KMS-11 (cell line): ENCODE data around the gene SCFD1.
"Not testable (repeated sequence)": the region's sequence is repeated elsewhere in the genome, so short reads cannot be mapped to it uniquely, and the experiment has no call there.

Source experiments
- H2AFZ ChIP-seq: fragments of 200-600 bp; sonication (generic); 2 replicates; pipeline ENCODE4 v1.6.1; 2016; ENCODE audit warnings: antibody characterized with exemption, mixed run types, low read depth
- H3K27ac ChIP-seq: fragments of 200-600 bp; sonication (generic); 2 replicates; pipeline ENCODE4 v1.6.1; 2016; ENCODE audit warnings: mild to moderate bottlenecking, mixed run types
- H3K27me3 ChIP-seq: fragments of 200-600 bp; sonication (generic); 2 replicates; pipeline ENCODE4 v1.6.1; 2017; ENCODE audit warnings: mild to moderate bottlenecking, low read depth, mixed run types, moderate library complexity; ENCODE audit not compliant: insufficient read depth
- H3K36me3 ChIP-seq: fragments of 200-600 bp; sonication (generic); 2 replicates; pipeline ENCODE4 v1.6.1; 2017; ENCODE audit warnings: mild to moderate bottlenecking, mixed run types; ENCODE audit not compliant: insufficient read depth
- H3K4me1 ChIP-seq: fragments of 200-600 bp; sonication (generic); 2 replicates; pipeline ENCODE4 v1.6.1; 2016; ENCODE audit warnings: mild to moderate bottlenecking, low read depth, mixed run types; ENCODE audit not compliant: poor library complexity, severe bottlenecking
- H3K4me2 ChIP-seq: fragments of 200-600 bp; sonication (generic); 2 replicates; pipeline ENCODE4 v1.7.0; 2016; ENCODE audit warnings: mild to moderate bottlenecking, mixed run types
- H3K4me3 ChIP-seq: fragments of 200-600 bp; sonication (generic); IDR thresholded peaks from 2 replicates; pipeline ENCODE4 v1.6.1; 2017; ENCODE audit warnings: low read depth, low read length, mixed read lengths; ENCODE audit not compliant: insufficient read depth
- H3K79me2 ChIP-seq: fragments of 200-600 bp; sonication (generic); 2 replicates; pipeline ENCODE4 v1.6.1; 2016; ENCODE audit warnings: low read depth, mixed run types; ENCODE audit not compliant: insufficient read depth
- H3K9ac ChIP-seq: fragments of 200-600 bp; sonication (generic); 2 replicates; pipeline ENCODE4 v1.6.1; 2016; ENCODE audit warnings: mild to moderate bottlenecking, mixed run types
- H4K20me1 ChIP-seq: fragments of 200-600 bp; sonication (generic); 2 replicates; pipeline ENCODE4 v1.6.1; 2016; ENCODE audit warnings: mild to moderate bottlenecking, mixed run types; ENCODE audit not compliant: insufficient read depth
- TF ChIP-seq, protein P1 (sequence below): fragments of 200-600 bp; sonication (generic); conservative IDR thresholded peaks from 2 replicates; pipeline ENCODE4 v1.6.1; 2017; ENCODE audit warnings: low read depth, mild to moderate bottlenecking, antibody characterized with exemption, low read length, moderate library complexity, mixed read lengths

Gene SCFD1, protein sequence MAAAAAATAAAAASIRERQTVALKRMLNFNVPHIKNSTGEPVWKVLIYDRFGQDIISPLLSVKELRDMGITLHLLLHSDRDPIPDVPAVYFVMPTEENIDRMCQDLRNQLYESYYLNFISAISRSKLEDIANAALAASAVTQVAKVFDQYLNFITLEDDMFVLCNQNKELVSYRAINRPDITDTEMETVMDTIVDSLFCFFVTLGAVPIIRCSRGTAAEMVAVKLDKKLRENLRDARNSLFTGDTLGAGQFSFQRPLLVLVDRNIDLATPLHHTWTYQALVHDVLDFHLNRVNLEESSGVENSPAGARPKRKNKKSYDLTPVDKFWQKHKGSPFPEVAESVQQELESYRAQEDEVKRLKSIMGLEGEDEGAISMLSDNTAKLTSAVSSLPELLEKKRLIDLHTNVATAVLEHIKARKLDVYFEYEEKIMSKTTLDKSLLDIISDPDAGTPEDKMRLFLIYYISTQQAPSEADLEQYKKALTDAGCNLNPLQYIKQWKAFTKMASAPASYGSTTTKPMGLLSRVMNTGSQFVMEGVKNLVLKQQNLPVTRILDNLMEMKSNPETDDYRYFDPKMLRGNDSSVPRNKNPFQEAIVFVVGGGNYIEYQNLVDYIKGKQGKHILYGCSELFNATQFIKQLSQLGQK

DNA sequence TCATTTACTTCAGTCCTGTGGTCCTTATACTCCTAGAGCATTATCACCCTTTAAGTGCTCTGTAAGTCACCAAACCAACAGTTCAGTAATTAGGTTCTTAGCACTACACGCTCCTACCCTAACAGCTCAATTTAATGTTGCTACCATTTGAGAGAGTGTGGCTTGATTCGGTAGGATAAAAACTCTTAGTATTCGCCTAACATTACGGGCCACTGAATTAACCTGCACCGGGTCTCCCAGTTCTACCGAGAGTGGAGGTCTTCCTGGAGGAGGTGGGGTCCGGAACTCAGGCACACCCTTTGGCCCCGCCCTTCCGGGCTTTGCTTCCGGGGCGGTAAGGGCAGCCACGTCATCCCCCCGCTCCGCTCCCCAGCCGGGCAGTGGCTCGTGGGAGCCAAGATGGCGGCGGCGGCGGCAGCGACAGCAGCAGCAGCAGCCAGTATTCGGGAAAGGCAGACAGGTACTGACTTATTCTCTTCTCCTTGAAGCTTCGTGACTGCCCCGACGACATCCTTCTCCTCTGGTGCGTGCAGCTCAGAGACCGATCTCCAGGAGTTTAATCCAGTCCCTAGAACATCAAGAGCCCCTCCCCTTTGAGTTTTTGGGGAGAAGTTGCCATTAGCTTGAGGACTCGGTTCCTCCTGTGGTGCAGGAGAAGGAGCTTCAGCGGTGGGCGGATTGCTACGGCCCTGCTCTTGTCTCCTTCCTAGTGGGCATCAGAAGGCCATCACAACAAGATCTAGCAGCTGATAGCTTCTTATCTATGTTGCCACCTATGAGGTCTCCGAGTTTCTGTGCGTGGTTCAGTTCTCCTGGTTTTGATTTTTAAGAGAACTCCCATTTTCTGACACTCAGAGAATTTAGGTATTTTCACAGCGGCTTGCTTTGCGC, at the start of gene SCFD1:
SCFD1 (plus strand) TSS at position 380 of the 891 bp plus-strand sequence; CDS start at position 400, 20 bp downstream.
- H3K36me3 ChIP-seq = no peaks in the 10 kb centered on the region
- peak within 1 kb of the TSS; percentile 94 for H3K9ac ChIP-seq
- peaks cover 47% of the 10 kb centered on the region for H3K79me2 ChIP-seq
- no peaks in the 10 kb centered on the region for H3K27me3 ChIP-seq
- H4K20me1 ChIP-seq = 0 out of 2 replicates have a peak, but pooled peaks cover 6% of the 10 kb centered on the region
- H3K4me1 ChIP-seq = peaks cover 34% of the 10 kb centered on the region
- H3K27ac ChIP-seq = peak within 1 kb of the TSS; percentile 88
- H3K4me2 ChIP-seq = peak within 1 kb of the TSS; percentile 89
- TF ChIP-seq, protein P1, sequence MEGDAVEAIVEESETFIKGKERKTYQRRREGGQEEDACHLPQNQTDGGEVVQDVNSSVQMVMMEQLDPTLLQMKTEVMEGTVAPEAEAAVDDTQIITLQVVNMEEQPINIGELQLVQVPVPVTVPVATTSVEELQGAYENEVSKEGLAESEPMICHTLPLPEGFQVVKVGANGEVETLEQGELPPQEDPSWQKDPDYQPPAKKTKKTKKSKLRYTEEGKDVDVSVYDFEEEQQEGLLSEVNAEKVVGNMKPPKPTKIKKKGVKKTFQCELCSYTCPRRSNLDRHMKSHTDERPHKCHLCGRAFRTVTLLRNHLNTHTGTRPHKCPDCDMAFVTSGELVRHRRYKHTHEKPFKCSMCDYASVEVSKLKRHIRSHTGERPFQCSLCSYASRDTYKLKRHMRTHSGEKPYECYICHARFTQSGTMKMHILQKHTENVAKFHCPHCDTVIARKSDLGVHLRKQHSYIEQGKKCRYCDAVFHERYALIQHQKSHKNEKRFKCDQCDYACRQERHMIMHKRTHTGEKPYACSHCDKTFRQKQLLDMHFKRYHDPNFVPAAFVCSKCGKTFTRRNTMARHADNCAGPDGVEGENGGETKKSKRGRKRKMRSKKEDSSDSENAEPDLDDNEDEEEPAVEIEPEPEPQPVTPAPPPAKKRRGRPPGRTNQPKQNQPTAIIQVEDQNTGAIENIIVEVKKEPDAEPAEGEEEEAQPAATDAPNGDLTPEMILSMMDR = no peak
- H3K4me3 ChIP-seq = no peak within 1 kb of the TSS
- peak within 1 kb of the TSS; percentile 66 for H2AFZ ChIP-seq

DNA sequence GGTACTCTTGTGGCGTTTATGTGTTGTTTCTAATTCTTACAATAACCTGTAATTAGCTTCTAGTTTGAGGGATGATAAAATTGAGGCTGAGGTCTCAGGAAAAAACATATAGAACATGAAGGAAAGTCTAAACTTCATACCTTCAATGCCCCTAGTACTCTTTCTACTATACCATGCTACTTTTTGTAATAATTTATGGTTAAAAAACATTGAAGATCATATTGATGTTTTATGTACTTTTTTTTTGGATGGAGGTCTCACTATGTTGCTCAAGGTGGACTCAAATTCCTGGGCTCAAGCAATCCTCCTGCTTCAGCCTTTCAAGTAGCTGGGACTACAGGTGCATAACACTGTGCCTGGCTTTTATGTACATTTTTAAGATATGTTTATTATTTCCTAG, 49.3 kb upstream of the SCFD1 start:
- Histone ChIP-seq H3K9ac (no peak overlapping the region), H3K79me2 (peaks cover 84% of the 10 kb centered on the region), H3K27me3 (no peaks in the 10 kb centered on the region), H3K27ac (no peak overlapping the region), H2AFZ (no peak overlapping the region), H4K20me1 (no peaks in the 10 kb centered on the region), H3K4me1 (no peaks in the 10 kb centered on the region), H3K4me3 (no peak overlapping the region), H3K36me3 (no peaks in the 10 kb centered on the region), H3K4me2 (no peak overlapping the region)
- TF ChIP-seq, protein P1 = no peak

DNA sequence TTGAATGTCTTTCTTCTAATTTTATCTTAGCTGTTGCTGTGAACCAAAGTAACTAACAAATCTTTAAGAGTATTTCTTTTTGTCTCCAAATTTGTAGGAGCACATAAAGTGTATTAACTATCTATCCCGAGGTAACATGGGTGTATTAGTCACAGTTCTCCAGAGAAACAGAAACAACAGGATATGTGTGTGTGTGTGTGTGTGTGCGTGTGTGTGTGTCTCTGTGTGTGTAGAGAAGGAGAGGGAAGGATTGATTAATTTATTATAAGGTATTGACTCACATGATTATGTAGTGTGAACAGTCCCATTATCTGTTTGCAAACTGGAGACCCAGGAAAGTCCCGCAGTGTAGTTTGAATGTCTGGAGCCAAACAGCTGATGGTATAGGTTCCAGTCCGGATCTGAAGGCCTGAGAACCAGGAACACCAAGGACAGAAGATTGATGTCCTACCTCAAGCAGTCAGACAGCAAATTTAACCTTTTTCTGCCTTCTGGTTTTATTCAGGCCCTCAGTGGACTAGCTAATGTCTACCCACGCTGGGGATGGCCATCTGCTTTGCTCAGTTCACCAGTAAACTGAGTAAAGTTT, 48.8 kb upstream of the SCFD1 start:
- H3K9ac ChIP-seq = no peak overlapping the region
- no peaks in the 10 kb centered on the region for H3K27me3 ChIP-seq
- no peaks in the 10 kb centered on the region for H4K20me1 ChIP-seq
- H3K79me2 ChIP-seq = peaks cover 83% of the 10 kb centered on the region
- no peaks in the 10 kb centered on the region for H3K4me1 ChIP-seq
- no peak overlapping the region for H3K4me3 ChIP-seq
- H3K27ac ChIP-seq = no peak overlapping the region
- TF ChIP-seq, protein P1 = no peak
- H3K4me2 ChIP-seq = no peak overlapping the region
- H2AFZ ChIP-seq = no peak overlapping the region
- H3K36me3 ChIP-seq = no peaks in the 10 kb centered on the region

DNA sequence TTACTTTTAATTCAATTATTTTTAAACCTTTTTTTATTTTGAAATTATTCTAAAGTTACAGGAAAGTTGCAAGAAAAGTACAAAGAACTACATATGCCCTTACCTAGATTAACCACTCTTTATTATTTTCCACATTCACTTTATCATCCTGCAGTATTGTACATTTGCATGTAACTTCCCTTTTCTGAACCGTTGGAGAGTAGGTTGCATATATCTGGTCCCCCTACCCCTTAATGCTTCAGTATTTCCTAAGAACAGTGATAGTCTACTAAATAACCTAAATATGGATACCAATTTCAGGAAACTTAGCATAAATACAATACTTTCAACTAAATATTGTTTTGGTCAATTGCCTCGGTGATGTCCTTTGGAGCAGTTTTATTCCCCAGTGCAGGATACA, 48.2 kb upstream of the SCFD1 start:
- Histone ChIP-seq H3K27ac (no peak overlapping the region), H3K36me3 (no peaks in the 10 kb centered on the region), H3K4me2 (no peak overlapping the region), H3K9ac (no peak overlapping the region), H3K4me1 (no peaks in the 10 kb centered on the region), H3K4me3 (no peak overlapping the region), H4K20me1 (0 out of 2 replicates have a peak, but pooled peaks cover under 1% of the 10 kb centered on the region), H2AFZ (no peak overlapping the region), H3K27me3 (no peaks in the 10 kb centered on the region), H3K79me2 (peaks cover 83% of the 10 kb centered on the region)
- TF ChIP-seq, protein P1 = no peak

DNA sequence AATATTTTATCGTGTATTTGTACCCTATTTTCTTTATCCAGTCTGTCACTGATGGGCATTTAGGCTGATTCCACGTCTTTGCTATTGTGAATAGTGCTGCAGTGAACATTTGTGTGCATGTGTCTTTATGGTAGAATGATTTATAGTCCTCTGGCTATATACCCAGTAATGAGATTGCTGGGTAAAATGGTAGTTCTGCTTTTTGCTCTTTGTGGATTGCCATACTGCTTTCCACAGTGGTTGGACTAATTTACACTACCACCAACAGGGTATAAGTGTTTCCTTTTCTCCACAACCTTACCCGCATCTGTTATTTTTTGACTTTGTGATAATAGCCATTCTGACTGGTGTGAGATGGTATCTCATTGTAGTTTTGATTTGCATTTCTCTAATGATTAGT, 47.3 kb upstream of the SCFD1 start:
- H3K27ac ChIP-seq, H3K9ac ChIP-seq, H3K27me3 ChIP-seq, H3K36me3 ChIP-seq, H3K4me3 ChIP-seq, H2AFZ ChIP-seq, H3K4me1 ChIP-seq, H3K4me2 ChIP-seq, H4K20me1 ChIP-seq: not testable (repeated sequence)
- peaks cover 83% of the 10 kb centered on the region for H3K79me2 ChIP-seq

DNA sequence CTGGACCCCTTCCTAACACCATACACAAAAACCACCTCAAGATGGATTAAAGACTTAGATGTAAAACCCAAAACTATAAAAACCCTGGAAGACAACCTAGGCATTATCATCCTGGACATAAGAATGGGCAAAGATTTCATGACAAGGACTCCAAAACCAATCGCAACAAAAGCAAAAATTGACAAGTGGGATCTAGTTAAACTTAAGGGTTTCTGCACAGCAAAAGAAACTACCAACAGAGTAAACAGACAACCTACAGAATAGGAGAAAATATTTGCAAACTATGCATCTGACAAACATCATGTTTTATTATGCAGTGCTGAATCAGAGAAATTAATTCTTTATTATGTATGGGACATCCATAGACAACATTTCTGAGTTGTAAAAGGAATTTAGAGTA, 45.8 kb upstream of the SCFD1 start:
- peaks cover 80% of the 10 kb centered on the region for H3K79me2 ChIP-seq
- not testable (repeated sequence) for H3K4me2 ChIP-seq, H4K20me1 ChIP-seq, H3K27ac ChIP-seq, H3K4me1 ChIP-seq, H2AFZ ChIP-seq, H3K9ac ChIP-seq, H3K27me3 ChIP-seq, H3K4me3 ChIP-seq, H3K36me3 ChIP-seq
